HEK293 (cell line): Measurements from ENCODE around the gene PEX6.

Source experiments
- BCL11A ChIP-seq: fragments of 450-650 bp; formaldehyde crosslinking; IDR thresholded peaks from 2 replicates; pipeline ENCODE4 v1.5.1; 2016; ENCODE audit warnings: low read depth, missing biosample characterization, missing genetic modification characterization
- FEZF1 ChIP-seq: fragments of 450-650 bp; formaldehyde crosslinking; IDR thresholded peaks from 2 replicates; pipeline ENCODE4 v1.5.1; 2016; ENCODE audit warnings: missing biosample characterization, missing genetic modification characterization
- KLF16 ChIP-seq: fragments of 450-650 bp; formaldehyde crosslinking; IDR thresholded peaks from 2 replicates; pipeline ENCODE4 v1.5.1; 2017; ENCODE audit warnings: missing biosample characterization, missing genetic modification characterization
- ZBTB1 ChIP-seq: fragments of 450-650 bp; formaldehyde crosslinking; IDR thresholded peaks from 2 replicates; pipeline ENCODE4 v1.5.1; 2016; ENCODE audit warnings: missing biosample characterization, missing genetic modification characterization
- ZFP3 ChIP-seq: fragments of 450-650 bp; formaldehyde crosslinking; IDR thresholded peaks from 2 replicates; pipeline ENCODE4 v1.5.1; 2016; ENCODE audit warnings: low read depth, missing biosample characterization, missing genetic modification characterization
- ZIC2 ChIP-seq: fragments of 450-650 bp; formaldehyde crosslinking; IDR thresholded peaks from 2 replicates; pipeline ENCODE4 v1.5.1; 2016; ENCODE audit warnings: missing biosample characterization, missing genetic modification characterization
- ZNF2 ChIP-seq: fragments of 450-650 bp; formaldehyde crosslinking; IDR thresholded peaks from 2 replicates; pipeline ENCODE4 v1.5.1; 2016; ENCODE audit warnings: missing biosample characterization, missing genetic modification characterization
- ZNF394 ChIP-seq: fragments of 450-650 bp; formaldehyde crosslinking; IDR thresholded peaks from 2 replicates; pipeline ENCODE4 v1.5.1; 2016; ENCODE audit warnings: missing biosample characterization, missing genetic modification characterization, mild to moderate bottlenecking, moderate library complexity, borderline replicate concordance
- ZNF555 ChIP-seq: fragments of 450-650 bp; formaldehyde crosslinking; conservative IDR thresholded peaks from 2 replicates; pipeline ENCODE4 v1.5.1; 2017; ENCODE audit warnings: missing biosample characterization, mild to moderate bottlenecking, missing genetic modification characterization, inconsistent platforms
- ZNF707 ChIP-seq: fragments of 450-650 bp; formaldehyde crosslinking; IDR thresholded peaks from 2 replicates; pipeline ENCODE4 v1.5.1; 2016; ENCODE audit warnings: missing biosample characterization, missing genetic modification characterization
- ZNF837 ChIP-seq: fragments of 450-650 bp; formaldehyde crosslinking; IDR thresholded peaks from 2 replicates; pipeline ENCODE4 v1.5.1; 2016; ENCODE audit warnings: missing biosample characterization, missing genetic modification characterization
- TF ChIP-seq, protein P1 (sequence below): fragments of 450-650 bp; formaldehyde crosslinking; IDR thresholded peaks from 2 replicates; pipeline ENCODE4 v1.5.1; 2016; ENCODE audit warnings: missing biosample characterization, missing genetic modification characterization
- TF ChIP-seq, protein P2 (sequence below): fragments of 450-650 bp; formaldehyde crosslinking; IDR thresholded peaks from 2 replicates; pipeline ENCODE4 v1.5.1; 2016; ENCODE audit warnings: missing biosample characterization, missing genetic modification characterization
- TF ChIP-seq, protein P3 (sequence below): fragments of 450-650 bp; formaldehyde crosslinking; IDR thresholded peaks from 2 replicates; pipeline ENCODE4 v1.5.1; 2016; ENCODE audit warnings: missing biosample characterization, missing genetic modification characterization
- TF ChIP-seq, protein P4 (sequence below): fragments of 450-650 bp; formaldehyde crosslinking; IDR thresholded peaks from 2 replicates; pipeline ENCODE4 v1.5.1; 2017; ENCODE audit warnings: missing biosample characterization, mild to moderate bottlenecking, missing genetic modification characterization, moderate library complexity
- TF ChIP-seq, protein P5 (sequence below): fragments of 450-650 bp; formaldehyde crosslinking; IDR thresholded peaks from 2 replicates; pipeline ENCODE4 v1.5.1; 2016; ENCODE audit warnings: missing biosample characterization, missing genetic modification characterization
- TF ChIP-seq, protein P6 (sequence below): fragments of 450-650 bp; formaldehyde crosslinking; IDR thresholded peaks from 2 replicates; pipeline ENCODE4 v1.5.1; 2016; ENCODE audit warnings: missing biosample characterization, missing genetic modification characterization
- TF ChIP-seq, protein P7 (sequence below): fragments of 450-650 bp; formaldehyde crosslinking; IDR thresholded peaks from 2 replicates; pipeline ENCODE4 v1.5.1; 2016; ENCODE audit warnings: missing biosample characterization, missing genetic modification characterization
- TF ChIP-seq, protein P8 (sequence below): fragments of 450-650 bp; formaldehyde crosslinking; IDR thresholded peaks from 2 replicates; pipeline ENCODE4 v1.5.1; 2016; ENCODE audit warnings: missing biosample characterization, missing genetic modification characterization, borderline replicate concordance
- TF ChIP-seq, protein P9 (sequence below): fragments of 450-650 bp; formaldehyde crosslinking; IDR thresholded peaks from 2 replicates; pipeline ENCODE4 v1.5.1; 2016; ENCODE audit warnings: missing biosample characterization, missing genetic modification characterization

Gene PEX6

DNA sequence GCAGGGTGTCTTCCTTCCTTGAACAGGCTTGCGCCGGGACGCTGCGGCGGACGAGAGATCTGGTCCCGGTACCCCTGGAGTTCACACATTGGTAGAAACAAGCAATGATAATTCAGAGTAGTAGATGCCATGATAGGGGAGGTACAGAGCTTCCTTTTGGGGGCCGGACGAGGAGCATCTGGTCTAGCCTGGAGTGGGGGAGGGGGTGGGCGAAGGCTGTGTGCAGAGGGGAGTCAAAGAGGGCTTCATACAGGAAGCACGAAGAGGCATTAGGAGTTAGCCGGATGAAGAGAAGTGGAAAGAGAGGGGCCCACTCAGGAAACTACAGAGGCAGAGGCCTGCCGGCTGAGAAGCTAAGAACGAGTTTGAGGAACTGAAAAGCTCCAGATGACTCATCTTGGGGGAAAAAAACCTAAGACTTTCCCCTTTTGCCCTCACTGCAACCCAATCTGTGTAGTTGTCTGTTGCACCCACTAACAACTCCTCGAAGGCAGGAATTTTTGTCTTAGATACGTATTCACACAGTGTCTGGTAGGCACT lies 49.1 kb downstream of the PEX6 start (continued):
- TF ChIP-seq, protein P1, sequence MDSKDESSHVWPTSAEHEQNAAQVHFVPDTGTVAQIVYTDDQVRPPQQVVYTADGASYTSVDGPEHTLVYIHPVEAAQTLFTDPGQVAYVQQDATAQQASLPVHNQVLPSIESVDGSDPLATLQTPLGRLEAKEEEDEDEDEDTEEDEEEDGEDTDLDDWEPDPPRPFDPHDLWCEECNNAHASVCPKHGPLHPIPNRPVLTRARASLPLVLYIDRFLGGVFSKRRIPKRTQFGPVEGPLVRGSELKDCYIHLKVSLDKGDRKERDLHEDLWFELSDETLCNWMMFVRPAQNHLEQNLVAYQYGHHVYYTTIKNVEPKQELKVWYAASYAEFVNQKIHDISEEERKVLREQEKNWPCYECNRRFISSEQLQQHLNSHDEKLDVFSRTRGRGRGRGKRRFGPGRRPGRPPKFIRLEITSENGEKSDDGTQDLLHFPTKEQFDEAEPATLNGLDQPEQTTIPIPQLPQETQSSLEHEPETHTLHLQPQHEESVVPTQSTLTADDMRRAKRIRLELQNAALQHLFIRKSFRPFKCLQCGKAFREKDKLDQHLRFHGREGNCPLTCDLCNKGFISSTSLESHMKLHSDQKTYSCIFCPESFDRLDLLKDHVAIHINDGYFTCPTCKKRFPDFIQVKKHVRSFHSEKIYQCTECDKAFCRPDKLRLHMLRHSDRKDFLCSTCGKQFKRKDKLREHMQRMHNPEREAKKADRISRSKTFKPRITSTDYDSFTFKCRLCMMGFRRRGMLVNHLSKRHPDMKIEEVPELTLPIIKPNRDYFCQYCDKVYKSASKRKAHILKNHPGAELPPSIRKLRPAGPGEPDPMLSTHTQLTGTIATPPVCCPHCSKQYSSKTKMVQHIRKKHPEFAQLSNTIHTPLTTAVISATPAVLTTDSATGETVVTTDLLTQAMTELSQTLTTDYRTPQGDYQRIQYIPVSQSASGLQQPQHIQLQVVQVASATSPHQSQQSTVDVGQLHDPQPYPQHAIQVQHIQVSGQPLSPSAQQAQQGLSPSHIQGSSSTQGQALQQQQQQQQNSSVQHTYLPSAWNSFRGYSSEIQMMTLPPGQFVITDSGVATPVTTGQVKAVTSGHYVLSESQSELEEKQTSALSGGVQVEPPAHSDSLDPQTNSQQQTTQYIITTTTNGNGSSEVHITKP, result peak; percentile 92
- TF ChIP-seq ZIC2 (tag by site-specific recombination) (no peak; the same call in 1 of the 2 replicates), KLF16 (tag by site-specific recombination) (no peak), ZBTB1 (tag by site-specific recombination) (no peak), FEZF1 (tag by site-specific recombination) (no peak), ZNF707 (tag by site-specific recombination) (no peak), ZNF837 (tag by site-specific recombination) (no peak), ZNF394 (tag by site-specific recombination) (0 out of 2 replicates have a peak, but pooled peaks have one; percentile 47), ZNF2 (0 out of 2 replicates have a peak, but pooled peaks have one; percentile 47), ZFP3 (tag by site-specific recombination) (no peak), ZNF555 (tag by site-specific recombination) (no peak), BCL11A (tag by site-specific recombination) (no peak)
- TF ChIP-seq, protein P2, sequence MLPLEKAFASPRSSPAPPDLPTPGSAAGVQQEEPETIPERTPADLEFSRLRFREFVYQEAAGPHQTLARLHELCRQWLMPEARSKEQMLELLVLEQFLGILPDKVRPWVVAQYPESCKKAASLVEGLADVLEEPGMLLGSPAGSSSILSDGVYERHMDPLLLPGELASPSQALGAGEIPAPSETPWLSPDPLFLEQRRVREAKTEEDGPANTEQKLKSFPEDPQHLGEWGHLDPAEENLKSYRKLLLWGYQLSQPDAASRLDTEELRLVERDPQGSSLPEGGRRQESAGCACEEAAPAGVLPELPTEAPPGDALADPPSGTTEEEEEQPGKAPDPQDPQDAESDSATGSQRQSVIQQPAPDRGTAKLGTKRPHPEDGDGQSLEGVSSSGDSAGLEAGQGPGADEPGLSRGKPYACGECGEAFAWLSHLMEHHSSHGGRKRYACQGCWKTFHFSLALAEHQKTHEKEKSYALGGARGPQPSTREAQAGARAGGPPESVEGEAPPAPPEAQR (tag by site-specific recombination), result no peak
- TF ChIP-seq, protein P3, sequence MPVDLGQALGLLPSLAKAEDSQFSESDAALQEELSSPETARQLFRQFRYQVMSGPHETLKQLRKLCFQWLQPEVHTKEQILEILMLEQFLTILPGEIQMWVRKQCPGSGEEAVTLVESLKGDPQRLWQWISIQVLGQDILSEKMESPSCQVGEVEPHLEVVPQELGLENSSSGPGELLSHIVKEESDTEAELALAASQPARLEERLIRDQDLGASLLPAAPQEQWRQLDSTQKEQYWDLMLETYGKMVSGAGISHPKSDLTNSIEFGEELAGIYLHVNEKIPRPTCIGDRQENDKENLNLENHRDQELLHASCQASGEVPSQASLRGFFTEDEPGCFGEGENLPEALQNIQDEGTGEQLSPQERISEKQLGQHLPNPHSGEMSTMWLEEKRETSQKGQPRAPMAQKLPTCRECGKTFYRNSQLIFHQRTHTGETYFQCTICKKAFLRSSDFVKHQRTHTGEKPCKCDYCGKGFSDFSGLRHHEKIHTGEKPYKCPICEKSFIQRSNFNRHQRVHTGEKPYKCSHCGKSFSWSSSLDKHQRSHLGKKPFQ, result 0 out of 2 replicates have a peak, but pooled peaks have one; percentile 8
- TF ChIP-seq, protein P4, sequence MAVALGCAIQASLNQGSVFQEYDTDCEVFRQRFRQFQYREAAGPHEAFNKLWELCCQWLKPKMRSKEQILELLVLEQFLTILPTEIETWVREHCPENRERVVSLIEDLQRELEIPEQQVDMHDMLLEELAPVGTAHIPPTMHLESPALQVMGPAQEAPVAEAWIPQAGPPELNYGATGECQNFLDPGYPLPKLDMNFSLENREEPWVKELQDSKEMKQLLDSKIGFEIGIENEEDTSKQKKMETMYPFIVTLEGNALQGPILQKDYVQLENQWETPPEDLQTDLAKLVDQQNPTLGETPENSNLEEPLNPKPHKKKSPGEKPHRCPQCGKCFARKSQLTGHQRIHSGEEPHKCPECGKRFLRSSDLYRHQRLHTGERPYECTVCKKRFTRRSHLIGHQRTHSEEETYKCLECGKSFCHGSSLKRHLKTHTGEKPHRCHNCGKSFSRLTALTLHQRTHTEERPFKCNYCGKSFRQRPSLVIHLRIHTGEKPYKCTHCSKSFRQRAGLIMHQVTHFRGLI (tag by site-specific recombination), result no peak
- TF ChIP-seq, protein P5, sequence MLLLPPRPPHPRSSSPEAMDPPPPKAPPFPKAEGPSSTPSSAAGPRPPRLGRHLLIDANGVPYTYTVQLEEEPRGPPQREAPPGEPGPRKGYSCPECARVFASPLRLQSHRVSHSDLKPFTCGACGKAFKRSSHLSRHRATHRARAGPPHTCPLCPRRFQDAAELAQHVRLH (tag by site-specific recombination), result no peak
- TF ChIP-seq, protein P6, sequence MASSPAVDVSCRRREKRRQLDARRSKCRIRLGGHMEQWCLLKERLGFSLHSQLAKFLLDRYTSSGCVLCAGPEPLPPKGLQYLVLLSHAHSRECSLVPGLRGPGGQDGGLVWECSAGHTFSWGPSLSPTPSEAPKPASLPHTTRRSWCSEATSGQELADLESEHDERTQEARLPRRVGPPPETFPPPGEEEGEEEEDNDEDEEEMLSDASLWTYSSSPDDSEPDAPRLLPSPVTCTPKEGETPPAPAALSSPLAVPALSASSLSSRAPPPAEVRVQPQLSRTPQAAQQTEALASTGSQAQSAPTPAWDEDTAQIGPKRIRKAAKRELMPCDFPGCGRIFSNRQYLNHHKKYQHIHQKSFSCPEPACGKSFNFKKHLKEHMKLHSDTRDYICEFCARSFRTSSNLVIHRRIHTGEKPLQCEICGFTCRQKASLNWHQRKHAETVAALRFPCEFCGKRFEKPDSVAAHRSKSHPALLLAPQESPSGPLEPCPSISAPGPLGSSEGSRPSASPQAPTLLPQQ (tag by site-specific recombination), result peak; percentile 98
- TF ChIP-seq, protein P7, sequence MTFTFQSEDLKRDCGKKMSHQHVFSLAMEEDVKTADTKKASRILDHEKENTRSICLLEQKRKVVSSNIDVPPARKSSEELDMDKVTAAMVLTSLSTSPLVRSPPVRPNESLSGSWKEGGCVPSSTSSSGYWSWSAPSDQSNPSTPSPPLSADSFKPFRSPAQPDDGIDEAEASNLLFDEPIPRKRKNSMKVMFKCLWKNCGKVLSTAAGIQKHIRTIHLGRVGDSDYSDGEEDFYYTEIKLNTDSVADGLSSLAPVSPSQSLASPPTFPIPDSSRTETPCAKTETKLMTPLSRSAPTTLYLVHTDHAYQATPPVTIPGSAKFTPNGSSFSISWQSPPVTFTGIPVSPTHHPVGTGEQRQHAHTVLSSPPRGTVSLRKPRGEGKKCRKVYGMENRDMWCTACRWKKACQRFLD (tag by site-specific recombination), result no peak
- TF ChIP-seq, protein P8, sequence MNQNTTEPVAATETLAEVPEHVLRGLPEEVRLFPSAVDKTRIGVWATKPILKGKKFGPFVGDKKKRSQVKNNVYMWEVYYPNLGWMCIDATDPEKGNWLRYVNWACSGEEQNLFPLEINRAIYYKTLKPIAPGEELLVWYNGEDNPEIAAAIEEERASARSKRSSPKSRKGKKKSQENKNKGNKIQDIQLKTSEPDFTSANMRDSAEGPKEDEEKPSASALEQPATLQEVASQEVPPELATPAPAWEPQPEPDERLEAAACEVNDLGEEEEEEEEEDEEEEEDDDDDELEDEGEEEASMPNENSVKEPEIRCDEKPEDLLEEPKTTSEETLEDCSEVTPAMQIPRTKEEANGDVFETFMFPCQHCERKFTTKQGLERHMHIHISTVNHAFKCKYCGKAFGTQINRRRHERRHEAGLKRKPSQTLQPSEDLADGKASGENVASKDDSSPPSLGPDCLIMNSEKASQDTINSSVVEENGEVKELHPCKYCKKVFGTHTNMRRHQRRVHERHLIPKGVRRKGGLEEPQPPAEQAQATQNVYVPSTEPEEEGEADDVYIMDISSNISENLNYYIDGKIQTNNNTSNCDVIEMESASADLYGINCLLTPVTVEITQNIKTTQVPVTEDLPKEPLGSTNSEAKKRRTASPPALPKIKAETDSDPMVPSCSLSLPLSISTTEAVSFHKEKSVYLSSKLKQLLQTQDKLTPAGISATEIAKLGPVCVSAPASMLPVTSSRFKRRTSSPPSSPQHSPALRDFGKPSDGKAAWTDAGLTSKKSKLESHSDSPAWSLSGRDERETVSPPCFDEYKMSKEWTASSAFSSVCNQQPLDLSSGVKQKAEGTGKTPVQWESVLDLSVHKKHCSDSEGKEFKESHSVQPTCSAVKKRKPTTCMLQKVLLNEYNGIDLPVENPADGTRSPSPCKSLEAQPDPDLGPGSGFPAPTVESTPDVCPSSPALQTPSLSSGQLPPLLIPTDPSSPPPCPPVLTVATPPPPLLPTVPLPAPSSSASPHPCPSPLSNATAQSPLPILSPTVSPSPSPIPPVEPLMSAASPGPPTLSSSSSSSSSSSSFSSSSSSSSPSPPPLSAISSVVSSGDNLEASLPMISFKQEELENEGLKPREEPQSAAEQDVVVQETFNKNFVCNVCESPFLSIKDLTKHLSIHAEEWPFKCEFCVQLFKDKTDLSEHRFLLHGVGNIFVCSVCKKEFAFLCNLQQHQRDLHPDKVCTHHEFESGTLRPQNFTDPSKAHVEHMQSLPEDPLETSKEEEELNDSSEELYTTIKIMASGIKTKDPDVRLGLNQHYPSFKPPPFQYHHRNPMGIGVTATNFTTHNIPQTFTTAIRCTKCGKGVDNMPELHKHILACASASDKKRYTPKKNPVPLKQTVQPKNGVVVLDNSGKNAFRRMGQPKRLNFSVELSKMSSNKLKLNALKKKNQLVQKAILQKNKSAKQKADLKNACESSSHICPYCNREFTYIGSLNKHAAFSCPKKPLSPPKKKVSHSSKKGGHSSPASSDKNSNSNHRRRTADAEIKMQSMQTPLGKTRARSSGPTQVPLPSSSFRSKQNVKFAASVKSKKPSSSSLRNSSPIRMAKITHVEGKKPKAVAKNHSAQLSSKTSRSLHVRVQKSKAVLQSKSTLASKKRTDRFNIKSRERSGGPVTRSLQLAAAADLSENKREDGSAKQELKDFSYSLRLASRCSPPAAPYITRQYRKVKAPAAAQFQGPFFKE (tag by site-specific recombination), result no peak
- TF ChIP-seq, protein P9, sequence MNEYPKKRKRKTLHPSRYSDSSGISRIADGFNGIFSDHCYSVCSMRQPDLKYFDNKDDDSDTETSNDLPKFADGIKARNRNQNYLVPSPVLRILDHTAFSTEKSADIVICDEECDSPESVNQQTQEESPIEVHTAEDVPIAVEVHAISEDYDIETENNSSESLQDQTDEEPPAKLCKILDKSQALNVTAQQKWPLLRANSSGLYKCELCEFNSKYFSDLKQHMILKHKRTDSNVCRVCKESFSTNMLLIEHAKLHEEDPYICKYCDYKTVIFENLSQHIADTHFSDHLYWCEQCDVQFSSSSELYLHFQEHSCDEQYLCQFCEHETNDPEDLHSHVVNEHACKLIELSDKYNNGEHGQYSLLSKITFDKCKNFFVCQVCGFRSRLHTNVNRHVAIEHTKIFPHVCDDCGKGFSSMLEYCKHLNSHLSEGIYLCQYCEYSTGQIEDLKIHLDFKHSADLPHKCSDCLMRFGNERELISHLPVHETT (tag by site-specific recombination), result no peak
